IMR-90 (cell line): ENCODE results near the gene SYTL3. TPM values are rescaled to one million over a fixed set of nuclear protein-coding genes. Genes with fewer than 3 reads are reported as not detected.

Experiments
- ATAC-seq: fragments of 200-7000 bp; cut with Tn5 transposase; 2 replicates; pipeline ENCODE4 v1.9.1; 2020; ENCODE audit warnings: low read depth, mild to moderate bottlenecking, moderate library complexity
- BruUV-seq: library from RNA; stranded (reverse); fragments of 400-500 nt; replicated peaks from 2 replicates; lab custom pipeline; 2021; lab: Mats Ljungman, UMichigan
- CTCF ChIA-PET: fragments of 300-600 bp; formaldehyde crosslinking; extraction: SDS; loops from one replicate; lab custom pipeline; 2021; ENCODE audit warnings: antibody characterized with exemption; lab: Yijun Ruan, JAX
- POLR2A ChIA-PET: fragments of 300-600 bp; sonication (Branson Sonifier 250); formaldehyde crosslinking; loops from one replicate; lab custom pipeline; 2022; ENCODE audit warnings: antibody characterized with exemption; ENCODE audit not compliant: unreplicated experiment; lab: Charles Lee
- DNase-seq: peaks from one replicate; pipeline ENCODE4 v3.0.0; 2013
- H2AFZ ChIP-seq: replicated peaks from 2 replicates; pipeline ENCODE3; 2013; ENCODE audit warnings: low read length, mild to moderate bottlenecking; ENCODE audit not compliant: poor library complexity
- H2AK5ac ChIP-seq: 2 replicates; pipeline ENCODE4 v1.6.1; 2013; ENCODE audit warnings: low read depth, low read length, inconsistent platforms
- H2AK9ac ChIP-seq: replicated peaks from 2 replicates; pipeline ENCODE3; 2013; ENCODE audit warnings: mild to moderate bottlenecking, low read depth, low read length, moderate library complexity; ENCODE audit not compliant: poor library complexity
- H2BK120ac ChIP-seq: 2 replicates; pipeline ENCODE4 v1.6.1; 2013; ENCODE audit warnings: low read depth, low read length, inconsistent platforms
- H2BK15ac ChIP-seq: 3 replicates; pipeline ENCODE4 v1.6.1; 2013; ENCODE audit warnings: low read depth, low read length, inconsistent platforms
- H2BK20ac ChIP-seq: 2 replicates; pipeline ENCODE4 v1.6.1; 2013; ENCODE audit warnings: low read depth, mild to moderate bottlenecking, inconsistent platforms, low read length, moderate library complexity
- H2BK5ac ChIP-seq: 2 replicates; pipeline ENCODE4 v1.6.1; 2013; ENCODE audit warnings: mild to moderate bottlenecking, low read depth, low read length, inconsistent platforms; ENCODE audit not compliant: poor library complexity, severe bottlenecking
- H3K14ac ChIP-seq: replicated peaks from 2 replicates; pipeline ENCODE4 v1.6.1; 2013; ENCODE audit warnings: low read depth, low read length, inconsistent platforms
- H3K18ac ChIP-seq: 2 replicates; pipeline ENCODE4 v1.6.1; 2013; ENCODE audit warnings: low read depth, low read length, control low read depth
- H3K23ac ChIP-seq: 2 replicates; pipeline ENCODE4 v1.6.1; 2013; ENCODE audit warnings: low read depth, low read length, inconsistent platforms
- H3K27ac ChIP-seq: 2 replicates; pipeline ENCODE4 v1.5.1; 2013; ENCODE audit warnings: mild to moderate bottlenecking, control low read depth, low read length; ENCODE audit not compliant: insufficient read depth
- H3K27me3 ChIP-seq: 2 replicates; pipeline ENCODE4 v1.6.1; 2013; ENCODE audit warnings: low read length; ENCODE audit not compliant: control insufficient read depth, insufficient read depth
- H3K36me3 ChIP-seq: 2 replicates; pipeline ENCODE4 v1.6.1; 2013; ENCODE audit warnings: low read length, mixed read lengths; ENCODE audit not compliant: control insufficient read depth, insufficient read depth
- H3K4ac ChIP-seq: 2 replicates; pipeline ENCODE4 v1.6.1; 2013; ENCODE audit warnings: low read depth, low read length, inconsistent platforms
- H3K4me1 ChIP-seq: 2 replicates; pipeline ENCODE4 v1.6.1; 2013; ENCODE audit warnings: low read length, mixed read lengths; ENCODE audit not compliant: control insufficient read depth, insufficient read depth
- H3K4me2 ChIP-seq: 2 replicates; pipeline ENCODE4 v1.6.1; 2013; ENCODE audit warnings: low read depth, mild to moderate bottlenecking, control low read depth, low read length, moderate library complexity
- H3K4me3 ChIP-seq: 2 replicates; pipeline ENCODE4 v1.5.1; 2013; ENCODE audit warnings: low read depth, mild to moderate bottlenecking, control low read depth, low read length, moderate library complexity; ENCODE audit not compliant: insufficient read depth
- H3K56ac ChIP-seq: 2 replicates; pipeline ENCODE4 v1.6.1; 2013; ENCODE audit warnings: low read length, inconsistent platforms; ENCODE audit not compliant: insufficient read depth; ENCODE audit errors: extremely low read depth
- H3K79me1 ChIP-seq, 2 experiments: 2 replicates each; pipeline ENCODE4 v1.6.1; 2013; ENCODE audit warnings: low read length in 2 of 2, inconsistent platforms in 1 of 2, low read depth in 1 of 2
- H3K9ac ChIP-seq: 2 replicates; pipeline ENCODE4 v1.6.1; 2013; ENCODE audit warnings: low read depth, low read length, control low read depth
- H3K9me1 ChIP-seq: 2 replicates; pipeline ENCODE4 v1.6.1; 2013; ENCODE audit warnings: low read length, inconsistent platforms; ENCODE audit not compliant: insufficient read depth
- H3K9me3 ChIP-seq: 2 replicates; pipeline ENCODE4 v1.6.1; 2013; ENCODE audit warnings: low read length; ENCODE audit not compliant: control insufficient read depth, insufficient read depth
- H4K20me1 ChIP-seq: 2 replicates; pipeline ENCODE4 v1.6.1; 2013; ENCODE audit warnings: low read length, inconsistent platforms; ENCODE audit not compliant: insufficient read depth
- H4K5ac ChIP-seq: 2 replicates; pipeline ENCODE4 v1.6.1; 2013; ENCODE audit warnings: mild to moderate bottlenecking, low read depth, low read length, control low read depth
- H4K8ac ChIP-seq, 2 experiments: 2 replicates each; pipeline ENCODE4 v1.6.1; 2013; ENCODE audit warnings: low read depth in 2 of 2, low read length in 2 of 2, control low read depth in 1 of 2, inconsistent platforms in 1 of 2
- H4K91ac ChIP-seq: 2 replicates; pipeline ENCODE4 v1.6.1; 2013; ENCODE audit warnings: low read depth, low read length, inconsistent platforms; ENCODE audit not compliant: insufficient read depth
- BHLHE40 ChIP-seq: fragments of 150-350 bp; IDR thresholded peaks from 2 replicates; pipeline ENCODE4 v1.6.1; 2016; ENCODE audit warnings: mild to moderate bottlenecking, low read depth, low read length
- CEBPB ChIP-seq: IDR thresholded peaks from 2 replicates; pipeline ENCODE4 v1.6.1; 2012; ENCODE audit warnings: low read depth, low read length, improper control_type of control experiment
- CHD1 ChIP-seq: IDR thresholded peaks from 2 replicates; pipeline ENCODE4 v1.6.1; 2012; ENCODE audit warnings: low read depth, low read length, improper control_type of control experiment
- CTCF ChIP-seq: conservative IDR thresholded peaks from 2 replicates; pipeline ENCODE4 v1.5.1; 2012; ENCODE audit warnings: mild to moderate bottlenecking, low read depth, low read length, improper control_type of control experiment
- ELK1 ChIP-seq: fragments of 150-350 bp; IDR thresholded peaks from 2 replicates; pipeline ENCODE4 v1.6.1; 2016; ENCODE audit warnings: low read depth, mild to moderate bottlenecking, low read length, moderate library complexity, borderline replicate concordance
- FOS ChIP-seq: fragments of 150-350 bp; IDR thresholded peaks from 2 replicates; pipeline ENCODE4 v1.6.1; 2016; ENCODE audit warnings: low read depth, low read length
- MAFK ChIP-seq: IDR thresholded peaks from 2 replicates; pipeline ENCODE4 v1.6.1; 2012; ENCODE audit warnings: low read depth, low read length, improper control_type of control experiment
- MAZ ChIP-seq: IDR thresholded peaks from 2 replicates; pipeline ENCODE4 v1.6.1; 2012; ENCODE audit warnings: low read depth, mild to moderate bottlenecking, low read length, improper control_type of control experiment, moderate library complexity, borderline replicate concordance
- MXI1 ChIP-seq: IDR thresholded peaks from 2 replicates; pipeline ENCODE4 v1.6.1; 2012; ENCODE audit warnings: low read depth, mild to moderate bottlenecking, low read length, moderate library complexity, borderline replicate concordance
- NFE2L2 ChIP-seq: fragments of 150-350 bp; IDR thresholded peaks from 2 replicates; pipeline ENCODE4 v1.6.1; 2016; ENCODE audit warnings: low read depth, mild to moderate bottlenecking, low read length
- POLR2A ChIP-seq: IDR thresholded peaks from 2 replicates; pipeline ENCODE4 v1.6.1; 2012; ENCODE audit warnings: mild to moderate bottlenecking, low read depth, low read length
- RAD21 ChIP-seq: IDR thresholded peaks from 2 replicates; pipeline ENCODE4 v1.6.1; 2012; ENCODE audit warnings: low read length, improper control_type of control experiment
- RFX5 ChIP-seq: IDR thresholded peaks from 2 replicates; pipeline ENCODE4 v1.8.0; 2012; ENCODE audit warnings: low read depth, mild to moderate bottlenecking, low read length, moderate library complexity
- SMC3 ChIP-seq: fragments of 150-350 bp; IDR thresholded peaks from 2 replicates; pipeline ENCODE4 v1.6.1; 2016; ENCODE audit warnings: low read depth, mild to moderate bottlenecking, antibody characterized with exemption, low read length, moderate library complexity
- WGBS, 2 experiments: methylation state at CpG; one replicate each; pipeline versions ENCODE4 v1.1.5 to v1.1.7; 2013; ENCODE audit warnings: missing lambda C conversion rate in 2 of 2; ENCODE audit not compliant: insufficient read length in 1 of 2; ENCODE audit errors: extremely low coverage in 2 of 2; 5-methylcytosine and 5-hydroxymethylcytosine counted together
- dilution Hi-C: fragments of 300-500 bp; cut with HindIII; formaldehyde crosslinking; loops from one replicate; pipeline ENCODE4 v1.14.3; 2018; ENCODE audit warnings: low sequenced_read_pairs; ENCODE audit not compliant: unreplicated experiment
- in situ Hi-C: fragments of 300-500 bp; cut with MboI; formaldehyde crosslinking; loops from 3 replicates; pipeline ENCODE4 v1.14.3; 2019; ENCODE audit warnings: low sequenced_read_pairs, inconsistent platforms, mixed read lengths
- intact Hi-C: fragments of 100-400 bp; cut with micrococcal nuclease; formaldehyde crosslinking; loops from 2 replicates; pipeline ENCODE4 v1.10.0; 2022
- polyA plus RNA-seq, 3 experiments: library from polyadenylated mRNA; depleted of rRNA; stranded (reverse); fragments of >200 nt; gene quantifications; 2 replicates each; pipeline ENCODE4 v1.2.3, GENCODE V29; 2012; ENCODE audit warnings: low replicate concordance in 1 of 3
- total RNA-seq: library from RNA; depleted of rRNA; stranded (reverse); fragments of >200 nt; gene quantifications from 2 replicates; pipeline ENCODE4 v1.2.3, GENCODE V29; 2012
- TF ChIP-seq, protein P1 (sequence below): fragments of 150-350 bp; IDR thresholded peaks from 2 replicates; pipeline ENCODE4 v1.6.1; 2017; ENCODE audit warnings: mild to moderate bottlenecking, antibody characterized with exemption, low read length, low read depth

SYTL3 gene
- total and polyA plus RNA-seq, 2 of the 4 experiments (the other 2 are of a cell fraction) = 2.9 to 4.3 TPM

DNA sequence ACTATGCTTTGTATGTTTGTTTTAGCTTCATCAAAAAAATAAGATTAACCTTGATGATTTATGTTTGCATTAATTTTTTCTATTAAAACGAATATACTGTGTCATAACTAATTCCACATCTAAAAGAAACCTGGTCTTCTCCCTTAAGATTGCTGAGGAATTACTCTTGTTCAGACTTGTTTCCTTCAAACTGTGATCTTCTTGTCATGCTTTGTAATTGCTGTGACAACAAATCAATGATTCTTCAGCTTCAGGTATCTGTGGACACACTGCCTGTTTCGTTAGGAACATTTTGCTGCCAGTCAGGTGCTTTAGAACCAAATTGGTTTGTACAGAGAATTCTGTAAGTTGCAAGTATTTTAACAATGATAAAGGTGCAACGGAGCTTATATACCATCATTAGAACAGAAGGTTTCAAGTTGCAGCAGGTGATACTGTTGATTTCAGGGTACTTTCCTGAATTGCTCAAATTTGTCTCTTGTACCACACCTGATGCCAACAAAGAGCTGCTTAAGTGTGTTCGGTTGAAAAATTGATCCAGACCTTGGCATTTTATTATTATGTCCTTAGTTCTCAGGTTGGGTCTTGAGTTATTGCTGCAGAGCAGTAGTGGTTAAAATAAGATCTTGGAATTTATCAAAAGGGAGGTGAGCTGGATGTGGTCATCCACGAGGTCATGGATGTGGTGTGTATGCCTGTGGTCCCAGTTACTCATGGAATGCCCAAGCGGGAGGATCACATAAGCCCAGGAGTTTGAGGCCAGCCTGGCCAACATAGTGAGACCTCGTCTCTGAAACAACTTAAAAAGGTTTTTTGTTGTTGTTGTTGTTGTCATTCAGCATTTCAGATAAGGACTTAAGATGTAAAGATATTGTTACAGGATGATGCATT is 19.5 kb downstream of the SYTL3 start:
- H3K9ac ChIP-seq = no peak overlapping the region
- no peak overlapping the region for H3K23ac ChIP-seq
- H2BK20ac ChIP-seq = no peak overlapping the region
- H3K4me1 ChIP-seq = peaks cover 4% of the 10 kb centered on the region; the same call in 1 of the 2 replicates
- no peak overlapping the region for H2AFZ ChIP-seq
- ChIA-PET CTCF (interaction anchor here (1.5 kb wide), 1 partner anchor 22 kb away, joined by 5 read pairs; no protein-coding TSS in a partner anchor), POLR2A (no interaction called here)
- H3K4me3 ChIP-seq = no peak overlapping the region
- TF ChIP-seq ELK1 (no peak), MAZ (no peak), MXI1 (no peak), FOS (no peak), BHLHE40 (no peak), POLR2A (no peak), CTCF (no peak), NFE2L2 (no peak), CHD1 (no peak), RFX5 (no peak), SMC3 (no peak), CEBPB (no peak), RAD21 (no peak), MAFK (no peak)
- TF ChIP-seq, protein P1, sequence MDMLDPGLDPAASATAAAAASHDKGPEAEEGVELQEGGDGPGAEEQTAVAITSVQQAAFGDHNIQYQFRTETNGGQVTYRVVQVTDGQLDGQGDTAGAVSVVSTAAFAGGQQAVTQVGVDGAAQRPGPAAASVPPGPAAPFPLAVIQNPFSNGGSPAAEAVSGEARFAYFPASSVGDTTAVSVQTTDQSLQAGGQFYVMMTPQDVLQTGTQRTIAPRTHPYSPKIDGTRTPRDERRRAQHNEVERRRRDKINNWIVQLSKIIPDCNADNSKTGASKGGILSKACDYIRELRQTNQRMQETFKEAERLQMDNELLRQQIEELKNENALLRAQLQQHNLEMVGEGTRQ = no peak
- no peaks in the 10 kb centered on the region for H3K9me1 ChIP-seq
- no peak overlapping the region for H3K56ac ChIP-seq
- H3K9me3 ChIP-seq = no peaks in the 10 kb centered on the region
- BruUV-seq = no TSS peak
- no peak overlapping the region for H2BK15ac ChIP-seq
- H4K8ac ChIP-seq = no peak overlapping the region
- H3K4me2 ChIP-seq = no peak overlapping the region
- no peaks in the 10 kb centered on the region for H3K36me3 ChIP-seq
- H3K18ac ChIP-seq = no peak overlapping the region
- H3K27ac ChIP-seq = no peak overlapping the region
- no peaks in the 10 kb centered on the region for H3K27me3 ChIP-seq
- no peak overlapping the region for H2AK9ac ChIP-seq
- H3K4ac ChIP-seq = no peak overlapping the region
- intact Hi-C loops (no loop called here), in situ Hi-C loops (no loop called here), dilution Hi-C loops (no loop called here)
- H2BK120ac ChIP-seq = no peak overlapping the region
- DNase-seq (peak; percentile 69), ATAC-seq (0 out of 2 replicates have a peak, but pooled peaks have one; percentile 17)
- H3K14ac ChIP-seq = no peak overlapping the region
- H4K91ac ChIP-seq = no peak overlapping the region
- WGBS, 2 experiments = 71% methylated on average over 3 of the region's 7 CpGs; no CpG with 5 or more reads in 1 of the 2 experiments
- H4K5ac ChIP-seq = no peak overlapping the region
- no peaks in the 10 kb centered on the region for H4K20me1 ChIP-seq
- no peaks in the 10 kb centered on the region for H3K79me1 ChIP-seq
- H2AK5ac ChIP-seq = no peak overlapping the region
- H2BK5ac ChIP-seq = no peak overlapping the region
